ENCODE data around the gene PTTG1IP. TPM values are rescaled to one million over a fixed set of nuclear protein-coding genes. Genes with fewer than 3 reads are reported as not detected.

PTTG1IP gene
- total and polyA plus RNA-seq, 2 of the 4 experiments (the other 2 are of a cell fraction) = 167 to 194 TPM

GRCh38 chr21:44907225-44907965 is 33.9 kb upstream of the PTTG1IP start:
- Histone ChIP-seq H3K9me1 (ENCODE audit: insufficient read depth, low read length) (peaks cover 9% of the 10 kb centered on the region; the same call in 1 of the 2 replicates), H4K91ac (ENCODE audit: insufficient read depth, low read depth, low read length) (no peak overlapping the region), H3K9me3 (ENCODE audit: control insufficient read depth, insufficient read depth, low read length) (no peaks in the 10 kb centered on the region), H3K4me1 (ENCODE audit: control insufficient read depth, insufficient read depth, low read length) (peaks cover 6% of the 10 kb centered on the region; the same call in 1 of the 2 replicates), H4K20me1 (ENCODE audit: insufficient read depth, low read length) (no peaks in the 10 kb centered on the region), H2BK20ac (ENCODE audit: low read depth, low read length) (no peak overlapping the region), H3K36me3 (ENCODE audit: control insufficient read depth, insufficient read depth, low read length) (no peaks in the 10 kb centered on the region), H2AK9ac (replicated peaks; ENCODE audit: low read depth, low read length, poor library complexity) (no peak overlapping the region), H3K56ac (ENCODE audit: extremely low read depth, insufficient read depth, low read length) (no peak overlapping the region), H2BK15ac (ENCODE audit: low read depth, low read length) (no peak overlapping the region), H2BK5ac (ENCODE audit: low read depth, low read length, poor library complexity, severe bottlenecking) (no peak overlapping the region), H4K5ac (ENCODE audit: low read depth, low read length) (no peak overlapping the region), H3K79me1 (ENCODE audit: low read depth in 1 of 2, low read length in 2 of 2) (no peaks in the 10 kb centered on the region), H3K4me2 (ENCODE audit: low read depth, low read length) (no peak overlapping the region; the same call in 1 of the 2 replicates), H3K18ac (ENCODE audit: low read depth, low read length) (no peak overlapping the region), H3K14ac (replicated peaks; ENCODE audit: low read depth, low read length) (no peak overlapping the region), H3K27me3 (ENCODE audit: control insufficient read depth, insufficient read depth, low read length) (peaks cover 89% of the 10 kb centered on the region), H3K9ac (ENCODE audit: low read depth, low read length) (no peak overlapping the region), H3K27ac (ENCODE audit: insufficient read depth, low read length) (no peak overlapping the region), H2BK120ac (ENCODE audit: low read depth, low read length) (no peak overlapping the region), H2AFZ (replicated peaks; ENCODE audit: low read length, poor library complexity) (no peak overlapping the region), H3K23ac (ENCODE audit: low read depth, low read length) (no peak overlapping the region), H3K4ac (ENCODE audit: low read depth, low read length) (no peak overlapping the region), H2AK5ac (ENCODE audit: low read depth, low read length) (no peak overlapping the region), H4K8ac (ENCODE audit: low read depth in 2 of 2, low read length in 2 of 2) (no peak overlapping the region), H3K4me3 (ENCODE audit: insufficient read depth, low read depth, low read length) (no peak overlapping the region)
- no peak for TF ChIP-seq MAZ (IDR thresholded peaks at IDR 0.05; ENCODE audit: borderline replicate concordance, low read depth, low read length)
- TF ChIP-seq MAFK (IDR thresholded peaks at IDR 0.05; ENCODE audit: low read depth, low read length) = no peak
- TF ChIP-seq USF2 (IDR thresholded peaks at IDR 0.05; ENCODE audit: low read depth, low read length) = no peak
- TF ChIP-seq POLR2A (IDR thresholded peaks at IDR 0.05; ENCODE audit: low read depth, low read length) = no peak
- TF ChIP-seq SMC3 (IDR thresholded peaks at IDR 0.05; ENCODE audit: low read depth, low read length) = no peak
- no peak for TF ChIP-seq CEBPB (IDR thresholded peaks at IDR 0.05; ENCODE audit: low read depth, low read length)
- TF ChIP-seq RFX5 (IDR thresholded peaks at IDR 0.05; ENCODE audit: low read depth, low read length) = no peak
- no peak for TF ChIP-seq CTCF (conservative IDR thresholded peaks at IDR 0.05; ENCODE audit: low read depth, low read length)
- no peak for TF ChIP-seq RCOR1 (IDR thresholded peaks at IDR 0.05; ENCODE audit: insufficient replicate concordance, low read length)
- TF ChIP-seq CHD1 (IDR thresholded peaks at IDR 0.05; ENCODE audit: low read depth, low read length) = no peak
- TF ChIP-seq MXI1 (IDR thresholded peaks at IDR 0.05; ENCODE audit: borderline replicate concordance, low read depth, low read length) = no peak
- TF ChIP-seq FOS (IDR thresholded peaks at IDR 0.05; ENCODE audit: low read depth, low read length) = no peak
- no peak for TF ChIP-seq ELK1 (IDR thresholded peaks at IDR 0.05; ENCODE audit: borderline replicate concordance, low read depth, low read length)
- TF ChIP-seq BHLHE40 (IDR thresholded peaks at IDR 0.05; ENCODE audit: low read depth, low read length) = no peak
- no peak for TF ChIP-seq RAD21 (IDR thresholded peaks at IDR 0.05; ENCODE audit: low read length)
- TF ChIP-seq NFE2L2 (IDR thresholded peaks at IDR 0.05; ENCODE audit: low read depth, low read length) = no peak
- intact Hi-C loops (cut with micrococcal nuclease) (no loop called here), dilution Hi-C loops (cut with HindIII; ENCODE audit: low sequenced_read_pairs, unreplicated experiment) (no loop called here), in situ Hi-C loops (cut with MboI; ENCODE audit: low sequenced_read_pairs) (no loop called here)
- ATAC-seq (ENCODE audit: low read depth) (no peak), DNase-seq (no peak)
- CTCF ChIA-PET = no interaction called here
- POLR2A ChIA-PET (ENCODE audit: unreplicated experiment) = no interaction called here
- WGBS, 2 experiments (ENCODE audit: extremely low coverage in 2 of 2, insufficient read length in 1 of 2) = 33% methylated on average over 6 of the region's 16 CpGs; no CpG with 5 or more reads in 1 of the 2 experiments
- no TSS peak for BruUV-seq (replicated peaks)

Measured in IMR-90 (cell line).